Mucosa of rectum (tissue), 2 donors: ENCODE results near the gene TEKT1.

Experiments used
- H3K27ac ChIP-seq, 2 donors: one replicate each; pipeline ENCODE4 v1.7.0; 2013; ENCODE audit warnings: inconsistent platforms in 2 of 2, low read depth in 2 of 2, low read length in 2 of 2
- H3K27me3 ChIP-seq, 2 donors: one replicate each; pipeline ENCODE4 v1.7.0; 2013; ENCODE audit warnings: low read length in 2 of 2; ENCODE audit not compliant: control insufficient read depth in 2 of 2, insufficient read depth in 2 of 2
- H3K36me3 ChIP-seq, 2 donors: one replicate each; pipeline ENCODE4 v1.7.0; 2013; ENCODE audit warnings: low read length in 2 of 2; ENCODE audit not compliant: control insufficient read depth in 2 of 2, insufficient read depth in 2 of 2
- H3K4me1 ChIP-seq, 2 donors: one replicate each; pipeline ENCODE4 v1.7.0; 2013; ENCODE audit warnings: low read length in 2 of 2, mild to moderate bottlenecking in 1 of 2; ENCODE audit not compliant: control insufficient read depth in 2 of 2, insufficient read depth in 2 of 2
- H3K4me3 ChIP-seq, 2 donors: one replicate each; pipeline ENCODE4 v1.7.0; 2013; ENCODE audit warnings: low read length in 2 of 2
- H3K9ac ChIP-seq, 2 donors: one replicate each; pipeline ENCODE4 v1.7.0; 2013; ENCODE audit warnings: low read length in 2 of 2, low read depth in 1 of 2, mild to moderate bottlenecking in 1 of 2
- H3K9me3 ChIP-seq, 2 donors: one replicate each; pipeline ENCODE4 v1.7.0; 2013; ENCODE audit warnings: low read length in 2 of 2; ENCODE audit not compliant: control insufficient read depth in 2 of 2
- donor health status: healthy.
- donor health status: Normal muscosa, but diverticular disease.

TEKT1 gene

DNA sequence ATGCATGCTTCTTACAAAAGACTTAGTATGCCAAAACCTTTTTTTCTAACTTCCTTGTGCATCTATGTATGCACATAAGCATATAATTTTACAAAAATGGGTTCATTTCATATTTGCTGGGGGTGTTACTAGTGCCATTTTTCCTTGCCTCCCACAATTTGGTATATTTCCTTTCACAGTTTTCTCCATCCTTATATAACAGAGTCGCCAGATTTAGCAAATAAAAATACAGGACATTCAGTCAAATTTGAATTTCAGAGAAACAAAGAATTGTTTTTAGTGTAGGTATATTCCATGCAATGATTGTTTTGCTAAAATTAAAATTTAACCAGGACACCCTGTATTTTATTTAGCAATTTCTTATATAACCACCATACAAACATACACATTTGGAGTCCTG, 59.5 kb downstream of the TEKT1 start:
- H3K27ac ChIP-seq = no peak overlapping the region
- H3K36me3 ChIP-seq = peaks cover 42 to 52% of the 10 kb centered on the region in 2 donors
- no peak overlapping the region for H3K4me3 ChIP-seq
- H3K9ac ChIP-seq = no peak overlapping the region
- H3K4me1 ChIP-seq = no peaks in the 10 kb centered on the region
- no peaks in the 10 kb centered on the region for H3K27me3 ChIP-seq
- H3K9me3 ChIP-seq = peaks cover 0 to 5% of the 10 kb centered on the region in 2 donors

DNA sequence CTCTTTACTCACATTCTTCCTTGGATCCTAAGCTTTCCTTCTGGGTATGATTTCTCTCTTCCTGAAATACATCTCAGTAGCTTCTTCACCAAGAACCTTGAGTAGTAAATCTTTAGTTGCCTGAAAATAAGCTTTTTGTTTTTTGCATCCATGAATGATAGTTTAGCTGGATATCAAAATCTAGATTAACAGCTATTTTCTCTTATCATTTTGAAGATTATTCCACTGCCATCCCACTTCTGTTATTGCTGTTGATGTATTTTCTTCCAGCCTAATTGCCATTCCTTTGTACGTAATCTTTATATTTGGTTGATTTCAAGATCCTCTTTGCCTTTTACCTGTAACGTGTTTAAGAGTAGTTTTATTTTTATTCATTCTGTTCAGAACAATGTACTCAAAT, 63.1 kb downstream of the TEKT1 start:
- Histone ChIP-seq H3K9me3 (peaks cover 0 to 3% of the 10 kb centered on the region in 2 donors), H3K4me3 (no peak overlapping the region), H3K27ac (no peak overlapping the region), H3K27me3 (no peaks in the 10 kb centered on the region), H3K9ac (no peak overlapping the region), H3K36me3 (peaks cover 68 to 71% of the 10 kb centered on the region in 2 donors), H3K4me1 (no peaks in the 10 kb centered on the region)

DNA sequence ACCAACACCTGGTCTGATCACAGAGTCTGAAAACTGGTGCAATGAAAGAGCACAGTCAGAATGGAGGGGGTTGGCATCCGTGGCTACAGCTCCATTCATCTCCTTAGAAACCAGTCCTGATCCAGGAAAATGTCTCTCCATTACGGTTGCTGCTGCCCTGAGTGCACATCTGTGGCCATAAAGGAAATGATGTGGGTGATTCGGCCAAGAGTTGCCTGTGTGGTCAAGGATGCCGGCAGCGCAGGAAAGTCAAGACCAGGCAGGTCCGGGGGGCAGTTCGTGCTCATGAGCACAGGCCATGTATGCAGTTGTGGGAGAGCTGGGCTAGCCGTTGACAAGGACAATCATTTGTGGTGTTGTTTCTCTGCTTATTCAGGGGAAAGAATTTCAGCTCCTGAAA, 69.8 kb downstream of the TEKT1 start:
- Histone ChIP-seq H3K9me3 (no peaks in the 10 kb centered on the region), H3K27me3 (no peaks in the 10 kb centered on the region), H3K36me3 (peaks cover 49 to 51% of the 10 kb centered on the region in 2 donors), H3K27ac (no peak overlapping the region), H3K9ac (no peak overlapping the region), H3K4me1 (no peaks in the 10 kb centered on the region), H3K4me3 (no peak overlapping the region)

DNA sequence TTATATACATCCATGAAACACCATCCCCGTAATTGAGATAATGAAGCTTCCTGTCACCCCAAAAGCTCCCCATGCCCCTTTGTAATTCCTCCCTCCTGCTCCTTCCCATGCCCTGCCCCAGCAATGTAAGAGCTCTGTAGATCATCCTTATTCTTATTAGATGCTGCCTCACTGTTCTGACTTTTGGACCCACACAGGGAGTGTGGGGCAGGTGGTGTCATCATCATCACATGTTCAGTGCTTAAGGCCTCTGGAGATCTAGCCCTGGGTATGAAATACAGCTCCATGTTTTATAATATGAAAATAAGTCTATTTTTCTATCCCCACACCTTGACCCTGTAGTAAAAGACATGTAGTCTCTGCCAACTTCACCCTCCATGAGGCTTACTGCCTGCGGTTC, 73.8 kb downstream of the TEKT1 start:
- H3K27ac ChIP-seq = no peak overlapping the region

DNA sequence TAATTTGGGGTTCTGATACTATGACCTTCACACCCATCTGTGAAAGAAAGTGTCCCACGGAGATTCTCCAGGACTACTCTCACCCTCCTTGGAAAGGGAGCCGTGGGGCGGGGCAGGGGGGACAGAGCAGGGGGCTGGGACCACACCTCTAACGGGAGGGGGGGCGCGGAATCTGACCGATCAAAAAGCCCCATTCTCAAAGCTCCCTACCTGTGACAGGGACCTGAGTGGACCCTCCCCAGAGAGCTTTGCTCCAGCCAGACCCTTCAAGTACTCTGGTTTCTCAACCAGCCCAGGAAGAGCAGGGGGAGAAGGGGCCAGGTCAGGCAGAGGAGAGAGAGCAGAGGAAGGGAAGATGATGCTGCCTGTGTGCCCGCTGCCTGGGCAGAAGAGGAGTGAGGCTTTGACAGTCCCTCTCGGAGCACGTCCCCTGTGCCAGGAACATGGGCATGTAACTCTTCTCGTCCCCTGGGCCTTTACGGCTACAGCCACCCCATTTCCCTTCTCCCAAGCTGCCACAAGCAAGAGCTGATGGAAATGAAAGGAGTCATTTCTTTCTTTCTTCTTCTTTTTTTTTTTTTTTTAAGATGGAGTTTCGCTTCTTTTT, 75.0 kb downstream of the TEKT1 start:
- Histone ChIP-seq H3K27me3 (no peaks in the 10 kb centered on the region), H3K27ac (peak overlapping the region; percentile 69 to 90), H3K9me3 (no peaks in the 10 kb centered on the region), H3K36me3 (peaks cover 15 to 20% of the 10 kb centered on the region in 2 donors), H3K4me3 (peak overlapping the region; percentile 79 to 93), H3K9ac (peak overlapping the region; percentile 67 to 83), H3K4me1 (peaks cover 5 to 8% of the 10 kb centered on the region in 2 donors)

More for the DNA sequence above, 73.8 kb downstream of the TEKT1 start:
- Histone ChIP-seq H3K9me3 (no peaks in the 10 kb centered on the region), H3K9ac (no peak overlapping the region), H3K36me3 (peaks cover 25 to 30% of the 10 kb centered on the region in 2 donors), H3K4me1 (peaks cover 5 to 8% of the 10 kb centered on the region in 2 donors), H3K27me3 (no peaks in the 10 kb centered on the region), H3K4me3 (no peak overlapping the region)

DNA sequence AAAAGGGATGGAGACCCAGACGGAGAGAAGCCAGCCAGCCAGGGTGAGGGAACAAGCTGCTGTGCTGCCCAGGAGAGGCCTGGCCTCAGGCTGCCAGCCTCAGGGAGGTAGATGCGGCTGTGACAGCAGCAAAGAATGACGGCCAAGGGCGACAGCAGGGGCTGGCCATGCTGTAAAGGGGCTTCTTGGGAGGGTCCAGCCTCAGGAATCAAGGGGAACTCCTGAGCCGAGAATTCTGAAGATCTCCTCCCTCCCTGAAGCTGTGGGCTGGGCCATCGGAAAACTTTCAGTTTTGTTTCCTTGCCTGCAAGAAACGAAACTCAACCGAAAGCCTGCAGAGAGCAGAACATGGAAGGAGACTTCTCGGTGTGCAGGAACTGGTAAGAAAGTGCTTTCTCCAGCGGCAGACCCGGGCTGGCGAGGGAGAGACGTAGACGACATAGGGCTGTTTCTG, 75.8 kb downstream of the TEKT1 start, which contains the start of gene XAF1:
Gene XAF1, plus strand, starts transcription at position 316 of the 454 bp plus-strand sequence. Its CDS starts 33 bp downstream, at position 349.
- H3K27me3 ChIP-seq = no peaks in the 10 kb centered on the region
- peak within 1 kb of the TSS; percentile 79 to 93 for H3K4me3 ChIP-seq
- H3K9ac ChIP-seq = peak within 1 kb of the TSS; percentile 67 to 83
- no peaks in the 10 kb centered on the region for H3K9me3 ChIP-seq
- peak within 1 kb of the TSS; percentile 69 to 90 for H3K27ac ChIP-seq
- H3K36me3 ChIP-seq = peaks cover 11 to 15% of the 10 kb centered on the region in 2 donors
- H3K4me1 ChIP-seq = peaks cover 5 to 8% of the 10 kb centered on the region in 2 donors

DNA sequence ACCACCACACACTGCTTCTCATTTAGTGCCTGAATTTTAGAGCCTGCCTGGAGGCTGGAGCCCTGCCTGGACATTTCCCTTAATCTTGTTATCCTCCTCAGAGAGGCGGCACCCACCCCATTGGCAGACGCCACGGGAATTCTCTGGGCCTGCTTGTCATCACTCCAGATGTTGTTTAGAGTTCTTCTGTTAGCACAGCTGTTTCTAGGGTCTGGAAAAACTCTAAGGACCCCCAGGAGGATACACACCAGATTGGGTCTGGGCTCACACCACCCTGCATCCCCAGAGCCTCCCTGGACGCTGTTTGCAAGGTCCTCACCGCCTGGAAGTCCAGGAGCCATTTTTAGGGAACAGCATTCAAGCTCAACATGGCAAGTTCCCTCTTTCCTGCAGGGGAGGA, 76.2 kb downstream of the TEKT1 start:
- H3K27me3 ChIP-seq = no peaks in the 10 kb centered on the region
- peak overlapping the region; percentile 69 to 90 for H3K27ac ChIP-seq
- no peaks in the 10 kb centered on the region for H3K9me3 ChIP-seq
- H3K4me1 ChIP-seq = peaks cover 5 to 8% of the 10 kb centered on the region in 2 donors
- peak overlapping the region; percentile 79 to 93 for H3K4me3 ChIP-seq
- H3K36me3 ChIP-seq = peaks cover 7 to 12% of the 10 kb centered on the region in 2 donors
- H3K9ac ChIP-seq = peak overlapping the region; percentile 67 to 83

DNA sequence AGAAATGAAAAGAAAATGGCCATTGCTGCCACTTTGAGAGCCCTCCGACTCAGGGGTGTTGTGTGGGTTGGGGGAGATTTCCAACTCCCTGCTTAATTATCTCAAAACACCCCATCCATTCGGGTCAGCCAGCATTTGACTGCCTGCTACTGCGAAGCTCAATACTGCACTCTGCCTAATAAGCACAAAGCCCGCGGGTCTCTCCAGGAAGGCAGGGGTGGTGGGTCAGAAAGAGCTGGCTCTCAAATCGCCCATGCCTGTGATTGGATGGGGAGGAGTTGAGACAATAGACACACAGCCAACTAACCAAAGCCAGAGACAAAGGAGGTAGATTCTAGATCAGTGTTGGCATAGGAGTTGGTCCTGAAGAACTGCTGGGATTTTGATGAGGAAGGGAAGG, 78.0 kb downstream of the TEKT1 start:
- no peak overlapping the region for H3K4me3 ChIP-seq
- peaks cover 5 to 8% of the 10 kb centered on the region in 2 donors for H3K4me1 ChIP-seq
- H3K36me3 ChIP-seq = no peaks in the 10 kb centered on the region
- H3K27ac ChIP-seq = peak overlapping the region in 1 of 2 donors; percentile 43
- H3K27me3 ChIP-seq = no peaks in the 10 kb centered on the region
- H3K9ac ChIP-seq = no peak overlapping the region
- H3K9me3 ChIP-seq = no peaks in the 10 kb centered on the region

DNA sequence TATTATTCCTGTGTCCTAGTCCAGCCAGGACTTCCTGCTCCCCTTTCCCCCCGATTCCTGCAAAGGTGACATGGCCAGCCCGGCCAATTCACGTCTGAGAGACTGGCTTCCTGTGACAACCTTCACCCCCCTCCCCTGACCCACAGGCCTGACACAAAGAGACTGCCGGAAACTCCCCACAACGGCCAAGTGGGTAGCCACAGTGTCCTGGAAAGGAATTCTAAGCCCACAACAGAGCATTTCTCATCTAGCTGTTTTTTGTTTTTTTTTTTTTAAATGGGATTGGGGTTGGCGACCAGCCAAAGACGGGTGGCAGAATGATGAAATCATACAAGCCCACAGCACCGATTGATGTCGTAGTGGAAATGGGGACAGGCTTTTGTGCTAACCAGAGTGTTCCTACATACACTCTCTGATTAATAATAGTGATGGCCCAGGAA, 78.5 kb downstream of the TEKT1 start:
- Histone ChIP-seq H3K27ac (peak overlapping the region; percentile 56 to 64), H3K9ac (no peak overlapping the region), H3K4me3 (no peak overlapping the region), H3K4me1 (peaks cover 5 to 8% of the 10 kb centered on the region in 2 donors), H3K27me3 (no peaks in the 10 kb centered on the region), H3K36me3 (no peaks in the 10 kb centered on the region), H3K9me3 (no peaks in the 10 kb centered on the region)

DNA sequence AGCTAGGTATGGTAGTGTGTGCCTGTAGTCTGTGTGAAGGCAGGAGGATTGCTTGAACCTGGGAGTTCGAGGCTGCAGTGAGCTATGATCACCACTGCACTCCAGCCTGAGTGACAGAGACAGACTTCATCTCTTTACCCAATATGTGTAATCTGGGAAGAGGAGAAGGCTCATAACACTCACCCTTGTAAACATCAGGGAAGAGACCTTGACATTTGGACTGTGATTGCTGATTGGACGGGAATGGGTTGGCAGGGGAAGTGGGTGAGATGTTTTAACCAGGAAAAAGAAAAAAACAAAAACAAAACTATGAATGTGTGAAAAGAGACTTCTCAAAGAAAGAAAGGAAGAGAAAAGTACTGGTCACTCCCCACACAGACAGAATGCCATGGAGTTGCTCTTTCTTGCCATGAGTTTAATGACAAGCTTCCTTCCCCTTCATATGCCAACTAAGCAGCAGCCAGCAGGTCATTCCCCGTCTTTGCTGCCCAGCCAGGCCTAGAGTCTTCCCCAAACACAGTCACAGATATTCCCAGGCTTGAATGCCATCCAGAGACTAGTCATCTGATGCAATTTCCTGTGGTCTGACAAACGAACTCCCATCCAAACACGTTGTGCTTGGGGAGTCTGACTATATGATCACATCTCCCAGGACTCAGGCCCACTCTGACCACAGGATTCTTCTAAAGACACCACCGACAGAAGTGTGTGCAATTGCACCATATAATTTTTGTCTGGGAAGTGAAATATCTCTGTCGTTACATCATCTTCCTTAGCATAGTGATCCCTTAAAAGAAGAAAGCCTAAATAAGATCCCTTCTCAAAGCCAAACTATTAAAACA, 79.2 kb downstream of the TEKT1 start:
- no peak overlapping the region for H3K9ac ChIP-seq
- H3K9me3 ChIP-seq = no peaks in the 10 kb centered on the region
- H3K27ac ChIP-seq = peak overlapping the region; percentile 56 to 64
- no peaks in the 10 kb centered on the region for H3K36me3 ChIP-seq
- no peaks in the 10 kb centered on the region for H3K27me3 ChIP-seq
- peaks cover 5 to 8% of the 10 kb centered on the region in 2 donors for H3K4me1 ChIP-seq
- H3K4me3 ChIP-seq = no peak overlapping the region
